RWPE2 (cell line): ENCODE results near the gene ZFHX3.
A peak's percentile ranks its signal among the peaks of the same experiment; 100 is the strongest.

Experiments
- ATAC-seq: fragments of 200-7000 bp; cut with Tn5 transposase; 3 replicates; pipeline ENCODE4 v1.9.1; 2021; ENCODE audit warnings: low read depth
- DNase-seq: peaks from one replicate; pipeline ENCODE4 v3.0.0-alpha.2; 2020; ENCODE audit warnings: low spot score
- H3K27ac ChIP-seq: fragments of 450-650 bp; 2 replicates; pipeline ENCODE4 v1.5.1; 2017; ENCODE audit warnings: mild to moderate bottlenecking; ENCODE audit not compliant: poor library complexity, severe bottlenecking
- H3K27me3 ChIP-seq: fragments of 250-450 bp; sonication (Bioruptor Pico); 2 replicates; pipeline ENCODE4 v1.5.1; 2021; ENCODE audit warnings: mild to moderate bottlenecking, moderate library complexity; ENCODE audit not compliant: insufficient read depth, poor library complexity, severe bottlenecking
- H3K36me3 ChIP-seq: fragments of 250-450 bp; sonication (Bioruptor Pico); 2 replicates; pipeline ENCODE4 v1.5.1; 2020; ENCODE audit warnings: low read depth, mild to moderate bottlenecking, moderate library complexity
- H3K4me1 ChIP-seq: fragments of 250-450 bp; sonication (Bioruptor Pico); 2 replicates; pipeline ENCODE4 v1.5.1; 2021; ENCODE audit warnings: mild to moderate bottlenecking, moderate library complexity; ENCODE audit not compliant: insufficient read depth, poor library complexity, severe bottlenecking
- H3K4me3 ChIP-seq: fragments of 250-450 bp; sonication (Bioruptor Pico); 2 replicates; pipeline ENCODE4 v1.5.1; 2021; ENCODE audit warnings: mild to moderate bottlenecking, moderate library complexity; ENCODE audit not compliant: severe bottlenecking
- H3K9me3 ChIP-seq: fragments of 250-450 bp; sonication (Bioruptor Pico); 2 replicates; pipeline ENCODE4 v1.5.1; 2021; ENCODE audit warnings: mild to moderate bottlenecking, moderate library complexity; ENCODE audit not compliant: severe bottlenecking
- TF ChIP-seq, protein P1 (sequence below): fragments of 450-650 bp; IDR thresholded peaks from one replicate; pipeline ENCODE4 v1.5.1; 2017; ENCODE audit warnings: mild to moderate bottlenecking, moderate library complexity; ENCODE audit not compliant: poor library complexity, severe bottlenecking

ZFHX3 gene

DNA sequence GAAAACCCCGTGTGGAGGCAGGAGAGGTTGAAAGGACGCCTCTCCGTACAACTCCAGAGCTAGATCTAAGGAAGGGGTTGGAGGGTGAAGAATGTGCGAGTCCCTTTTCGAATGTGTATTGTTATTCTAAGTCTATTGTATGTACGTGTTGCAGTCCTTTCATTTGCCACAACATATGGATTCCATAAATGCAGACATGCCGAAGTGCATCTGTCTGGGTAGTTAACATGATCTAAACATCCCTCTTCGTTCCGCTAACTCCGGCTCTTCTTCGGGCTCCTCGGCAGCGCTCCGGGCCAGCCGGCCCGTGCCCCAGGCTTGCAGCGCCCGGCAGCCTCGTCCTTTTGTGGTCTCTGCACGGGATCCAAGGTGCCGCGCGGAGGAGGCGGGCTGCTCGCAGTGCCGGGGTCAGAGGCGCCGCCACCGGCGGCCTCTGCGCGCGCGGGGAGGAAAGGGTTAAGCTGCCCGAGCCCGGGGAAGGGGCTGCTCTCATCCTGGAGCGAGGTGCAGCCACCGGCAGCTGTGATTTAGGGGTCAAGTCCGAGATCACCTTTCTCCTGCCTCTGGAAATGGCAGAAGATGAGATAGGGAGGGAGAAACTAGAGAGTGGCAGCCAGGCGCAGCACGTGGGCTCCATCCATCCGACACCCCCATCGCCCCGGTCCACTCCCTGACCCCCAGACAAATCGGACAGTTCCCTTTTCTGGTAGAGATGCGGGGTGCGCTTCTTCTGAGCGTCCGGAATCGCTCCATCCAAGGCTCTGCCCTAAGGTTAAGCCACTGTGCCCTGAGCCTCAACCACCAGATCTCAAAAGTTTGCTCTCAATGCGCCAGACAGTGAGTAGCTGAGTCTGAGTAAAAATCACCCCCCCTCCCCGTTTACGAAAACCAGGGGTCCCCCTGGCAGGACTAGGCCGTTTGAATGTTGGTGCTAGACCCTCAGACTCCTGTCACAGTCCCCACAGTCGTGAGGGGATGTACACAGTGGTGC, 15.1 kb upstream of the ZFHX3 start:
- no peak overlapping the region for H3K27ac ChIP-seq
- H3K27me3 ChIP-seq: no peaks in the 10 kb centered on the region
- ATAC-seq: no peak
- 0 out of 2 replicates have a peak, but pooled peaks cover 2% of the 10 kb centered on the region for H3K36me3 ChIP-seq
- DNase-seq: no peak
- H3K9me3 ChIP-seq: no peaks in the 10 kb centered on the region
- TF ChIP-seq, protein P1, sequence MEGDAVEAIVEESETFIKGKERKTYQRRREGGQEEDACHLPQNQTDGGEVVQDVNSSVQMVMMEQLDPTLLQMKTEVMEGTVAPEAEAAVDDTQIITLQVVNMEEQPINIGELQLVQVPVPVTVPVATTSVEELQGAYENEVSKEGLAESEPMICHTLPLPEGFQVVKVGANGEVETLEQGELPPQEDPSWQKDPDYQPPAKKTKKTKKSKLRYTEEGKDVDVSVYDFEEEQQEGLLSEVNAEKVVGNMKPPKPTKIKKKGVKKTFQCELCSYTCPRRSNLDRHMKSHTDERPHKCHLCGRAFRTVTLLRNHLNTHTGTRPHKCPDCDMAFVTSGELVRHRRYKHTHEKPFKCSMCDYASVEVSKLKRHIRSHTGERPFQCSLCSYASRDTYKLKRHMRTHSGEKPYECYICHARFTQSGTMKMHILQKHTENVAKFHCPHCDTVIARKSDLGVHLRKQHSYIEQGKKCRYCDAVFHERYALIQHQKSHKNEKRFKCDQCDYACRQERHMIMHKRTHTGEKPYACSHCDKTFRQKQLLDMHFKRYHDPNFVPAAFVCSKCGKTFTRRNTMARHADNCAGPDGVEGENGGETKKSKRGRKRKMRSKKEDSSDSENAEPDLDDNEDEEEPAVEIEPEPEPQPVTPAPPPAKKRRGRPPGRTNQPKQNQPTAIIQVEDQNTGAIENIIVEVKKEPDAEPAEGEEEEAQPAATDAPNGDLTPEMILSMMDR: no peak
- H3K4me3 ChIP-seq: no peak overlapping the region
- peaks cover 39% of the 10 kb centered on the region for H3K4me1 ChIP-seq

DNA sequence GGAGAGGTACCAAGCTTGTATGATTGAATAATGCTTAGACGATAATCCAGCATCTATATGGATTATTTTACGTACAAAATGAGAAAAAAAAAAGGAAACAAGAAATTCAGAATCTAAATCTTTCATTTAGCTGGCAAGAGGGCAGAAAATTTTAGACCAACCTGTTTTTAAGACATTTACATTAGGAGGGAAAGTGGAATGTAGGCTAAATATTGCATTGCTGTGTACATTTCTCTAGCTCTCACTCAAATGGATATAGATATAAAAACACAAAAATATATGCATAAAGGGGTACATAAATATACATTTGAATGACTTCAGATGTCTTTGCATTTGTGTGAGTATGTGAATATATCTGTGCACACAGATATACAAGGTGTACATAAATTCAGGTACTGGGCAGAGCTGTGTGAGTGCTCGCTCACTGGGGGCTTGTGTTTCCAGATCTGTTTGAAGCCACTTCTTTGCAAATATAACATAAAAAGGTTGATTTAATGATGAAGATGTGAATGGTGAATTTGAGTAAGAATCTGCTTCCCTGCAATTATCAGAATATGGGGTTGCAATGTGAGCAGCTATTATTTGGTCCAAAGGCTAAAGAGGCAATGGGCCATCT, 14.2 kb upstream of the ZFHX3 start:
- DNase-seq: no peak
- H3K27me3 ChIP-seq: no peaks in the 10 kb centered on the region
- H3K9me3 ChIP-seq: no peaks in the 10 kb centered on the region
- ATAC-seq: no peak
- peaks cover 29% of the 10 kb centered on the region for H3K4me1 ChIP-seq
- H3K4me3 ChIP-seq: no peak overlapping the region
- H3K36me3 ChIP-seq: peaks cover 2% of the 10 kb centered on the region; the same call in 1 of the 2 replicates
- H3K27ac ChIP-seq: no peak overlapping the region
- TF ChIP-seq, protein P1: no peak

DNA sequence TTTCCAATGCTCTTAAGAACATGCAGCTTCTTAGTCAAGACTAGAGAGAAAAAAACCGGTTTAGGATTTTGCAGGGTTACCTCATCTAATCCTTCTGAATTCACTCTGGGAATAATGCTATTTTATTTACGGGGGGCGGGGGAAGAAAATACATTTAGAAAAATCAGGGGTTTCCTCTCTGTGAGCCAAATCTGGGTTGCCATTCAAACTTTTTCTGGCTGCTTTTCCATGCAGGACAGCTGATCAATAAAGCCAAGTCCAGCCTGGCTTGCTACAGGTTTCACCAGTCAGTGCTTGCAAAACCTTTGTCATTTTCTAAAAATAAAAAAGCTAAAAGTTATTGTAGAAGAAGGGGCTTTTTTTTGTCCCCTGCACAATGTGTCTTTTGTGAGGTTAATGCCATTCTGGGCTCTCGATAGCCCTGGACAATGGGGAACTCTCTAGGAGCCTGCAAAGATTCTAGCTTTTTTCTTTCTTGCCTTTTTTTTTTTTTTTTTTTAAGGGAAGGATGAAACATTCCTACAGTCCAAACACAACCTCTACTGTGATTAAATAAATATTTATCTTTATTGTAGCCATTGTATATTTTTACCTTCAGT, 13.1 kb upstream of the ZFHX3 start:
- DNase-seq (no peak), ATAC-seq (no peak)
- Histone ChIP-seq H3K27me3 (no peaks in the 10 kb centered on the region), H3K36me3 (peaks cover 7% of the 10 kb centered on the region; the same call in 1 of the 2 replicates), H3K4me1 (peaks cover 25% of the 10 kb centered on the region), H3K4me3 (no peak overlapping the region), H3K9me3 (no peaks in the 10 kb centered on the region), H3K27ac (peak overlapping the region; percentile 93)
- TF ChIP-seq, protein P1: no peak

DNA sequence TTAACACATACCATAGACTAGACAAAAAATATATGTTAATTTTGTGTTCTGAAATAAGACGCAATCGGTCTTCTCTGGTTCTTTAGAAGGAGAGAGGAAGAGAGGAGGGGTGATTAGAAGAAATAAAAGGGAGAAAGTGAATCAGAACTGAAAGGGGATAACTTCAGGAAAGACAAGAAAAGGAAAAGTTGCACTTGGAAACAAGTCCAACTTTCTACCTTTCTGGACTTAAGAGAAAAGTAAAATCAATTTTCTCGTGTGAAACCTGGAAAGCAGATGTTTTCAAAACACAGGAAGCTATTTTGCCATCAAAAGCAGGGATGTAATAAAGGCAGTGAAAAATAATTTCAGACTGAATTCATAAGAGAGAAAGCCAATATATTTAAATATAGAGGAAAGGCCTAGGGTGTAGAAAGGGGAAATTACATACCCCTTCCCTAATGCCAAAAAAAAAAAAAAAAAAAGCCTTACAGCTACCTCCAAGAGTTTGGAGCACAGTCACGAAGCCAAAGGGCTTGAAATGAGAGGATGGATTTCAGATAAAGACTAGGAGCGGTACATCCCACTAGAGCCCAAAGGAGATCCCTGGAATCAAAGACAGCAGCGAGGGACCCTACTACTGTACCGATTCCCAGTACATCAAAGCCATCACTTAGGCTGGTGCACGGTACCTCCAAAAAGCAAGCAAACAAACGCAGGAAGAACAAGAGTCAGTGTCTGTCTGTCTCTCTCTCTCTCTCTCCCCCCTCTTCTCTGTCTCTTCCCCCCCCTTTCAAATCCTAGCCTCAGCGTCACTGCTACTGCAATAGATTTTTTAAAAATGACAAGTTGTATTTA, 12.1 kb upstream of the ZFHX3 start:
- Histone ChIP-seq H3K4me3 (peak overlapping the region; percentile 96), H3K4me1 (peaks cover 30% of the 10 kb centered on the region), H3K27ac (peak overlapping the region; percentile 93), H3K36me3 (peaks cover 7% of the 10 kb centered on the region; the same call in 1 of the 2 replicates), H3K9me3 (no peaks in the 10 kb centered on the region), H3K27me3 (no peaks in the 10 kb centered on the region)
- DNase-seq (no peak), ATAC-seq (no peak)
- TF ChIP-seq, protein P1: no peak
